ENCODE measurements around the gene HDX.
"Not testable (repeated sequence)": the region's sequence is repeated elsewhere in the genome, so short reads cannot be mapped to it uniquely, and the experiment has no call there.

Gene HDX

GRCh38 chrX:84501798-84502628 is at the start of gene HDX:
Gene HDX (minus strand): TSS chrX:84502453. CDS start chrX:84475397, 27,056 bp downstream.
- peak; percentile 82 for DNase-seq (ENCODE audit: low read depth)
- peak within 1 kb of the TSS; percentile 62 for H3K4me3 ChIP-seq (ENCODE audit: control insufficient read depth, low read depth, low read length)
- TF ChIP-seq CTCF (conservative IDR thresholded peaks at IDR 0.05; ENCODE audit: control insufficient read depth, insufficient read depth, low read depth, low read length), result no peak

- not testable (repeated sequence) for H3K4me3 ChIP-seq (ENCODE audit: control insufficient read depth, low read depth, low read length); DNase-seq (ENCODE audit: low read depth)
These were observed 39.1 kb upstream of the HDX start for GRCh38 chrX:84541315-84541714.

GRCh38 chrX:84537627-84538026 is 35.4 kb upstream of the HDX start:
- H3K4me3 ChIP-seq (ENCODE audit: control insufficient read depth, low read depth, low read length); DNase-seq (ENCODE audit: low read depth): not testable (repeated sequence)

- no peak for DNase-seq (ENCODE audit: low read depth)
- no peak overlapping the region for H3K4me3 ChIP-seq (ENCODE audit: control insufficient read depth, low read depth, low read length)
- TF ChIP-seq CTCF (conservative IDR thresholded peaks at IDR 0.05; ENCODE audit: control insufficient read depth, insufficient read depth, low read depth, low read length), result no peak
These were observed 13.8 kb downstream of the HDX start for GRCh38 chrX:84488426-84488825.

GRCh38 chrX:84487365-84488353 is 14.6 kb downstream of the HDX start:
- H3K4me3 ChIP-seq (ENCODE audit: control insufficient read depth, low read depth, low read length), result no peak overlapping the region
- no peak for TF ChIP-seq CTCF (conservative IDR thresholded peaks at IDR 0.05; ENCODE audit: control insufficient read depth, insufficient read depth, low read depth, low read length)
- no peak for DNase-seq (ENCODE audit: low read depth)

GRCh38 chrX:84479086-84479485 is 23.2 kb downstream of the HDX start:
- no peak for DNase-seq (ENCODE audit: low read depth)
- no peak for TF ChIP-seq CTCF (conservative IDR thresholded peaks at IDR 0.05; ENCODE audit: control insufficient read depth, insufficient read depth, low read depth, low read length)
- H3K4me3 ChIP-seq (ENCODE audit: control insufficient read depth, low read depth, low read length), result no peak overlapping the region

GRCh38 chrX:84477114-84477513 is 25.1 kb downstream of the HDX start:
- no peak overlapping the region for H3K4me3 ChIP-seq (ENCODE audit: control insufficient read depth, low read depth, low read length)
- DNase-seq (ENCODE audit: low read depth), result no peak
- TF ChIP-seq CTCF (conservative IDR thresholded peaks at IDR 0.05; ENCODE audit: control insufficient read depth, insufficient read depth, low read depth, low read length), result no peak

Data from fibroblast of mammary gland (primary cell).